Smooth muscle cell (in vitro differentiated cells): ENCODE measurements around the gene TXNRD2. TPM values are rescaled to one million over a fixed set of nuclear protein-coding genes. Genes with fewer than 3 reads are reported as not detected.

Experiments used
- DNase-seq: peaks from one replicate; lab custom pipeline; 2025; ENCODE audit not compliant: unreplicated experiment; lab: John Stamatoyannopoulos, UW
- H2AFZ ChIP-seq: fragments of 200-600 bp; sonication (generic); 2 replicates; pipeline ENCODE4 v1.6.0; 2016; ENCODE audit warnings: antibody characterized with exemption, low read depth, mild to moderate bottlenecking
- H3F3A ChIP-seq: fragments of 200-600 bp; sonication (generic); 2 replicates; pipeline ENCODE4 v1.6.0; 2017; ENCODE audit warnings: antibody characterized with exemption, low read depth
- H3K27ac ChIP-seq: fragments of 200-600 bp; sonication (generic); 2 replicates; pipeline ENCODE4 v1.5.1; 2016; ENCODE audit warnings: low read depth, mild to moderate bottlenecking
- H3K27me3 ChIP-seq: fragments of 200-600 bp; sonication (generic); 2 replicates; pipeline ENCODE4 v1.6.1; 2016; ENCODE audit warnings: low read depth, mild to moderate bottlenecking
- H3K36me3 ChIP-seq: fragments of 200-600 bp; sonication (generic); 2 replicates; pipeline ENCODE4 v1.5.1; 2016; ENCODE audit warnings: low read depth
- H3K4me1 ChIP-seq: fragments of 200-600 bp; sonication (generic); 2 replicates; pipeline ENCODE4 v1.5.1; 2016; ENCODE audit warnings: low read depth
- H3K4me2 ChIP-seq: fragments of 200-600 bp; sonication (generic); 2 replicates; pipeline ENCODE4 v1.6.0; 2016; ENCODE audit warnings: mild to moderate bottlenecking
- H3K4me3 ChIP-seq: fragments of 200-600 bp; sonication (generic); 2 replicates; pipeline ENCODE4 v1.5.1; 2016; ENCODE audit warnings: mild to moderate bottlenecking
- H3K79me2 ChIP-seq: fragments of 200-600 bp; sonication (generic); 2 replicates; pipeline ENCODE4 v1.6.0; 2016; ENCODE audit warnings: low read depth, mild to moderate bottlenecking
- H3K9ac ChIP-seq: fragments of 200-600 bp; sonication (generic); 2 replicates; pipeline ENCODE4 v1.6.0; 2016; ENCODE audit warnings: low read depth
- H3K9me3 ChIP-seq: fragments of 200-600 bp; sonication (generic); replicated peaks from 2 replicates; pipeline ENCODE4 v1.5.1; 2016; ENCODE audit warnings: low read depth
- H4K20me1 ChIP-seq: fragments of 200-600 bp; sonication (generic); 2 replicates; pipeline ENCODE4 v1.6.0; 2016; ENCODE audit warnings: low read depth
- WGBS: methylation state at CpG from one replicate; pipeline ENCODE4 v1.1.7; 2016; ENCODE audit warnings: low lambda C conversion rate; 5-methylcytosine and 5-hydroxymethylcytosine counted together
- polyA plus RNA-seq: library from polyadenylated mRNA; unstranded; fragments of >200 nt; fragmentation: Nextera tagmentation; extraction: Ambion mirVana; gene quantifications from 2 replicates; pipeline ENCODE4 v1.2.1, GENCODE V29; 2016
- total RNA-seq: library from RNA; depleted of rRNA; stranded (reverse); fragments of >200 nt; gene quantifications from 2 replicates; pipeline ENCODE4 v1.2.3, GENCODE V29; 2014
- TF ChIP-seq, protein P1 (sequence below): fragments of 200-600 bp; sonication (generic); IDR thresholded peaks from 2 replicates; pipeline ENCODE4 v1.5.1; 2017; ENCODE audit warnings: borderline replicate concordance, mild to moderate bottlenecking, antibody characterized with exemption; ENCODE audit not compliant: insufficient read depth, poor library complexity, severe bottlenecking

The TXNRD2 gene
- total and polyA plus RNA-seq, 2 experiments from 2014 or later: 3.2 TPM; not detected in 1

- Histone ChIP-seq H4K20me1 (no peaks in the 10 kb centered on the region), H3K4me3 (no peak overlapping the region), H3K79me2 (no peaks in the 10 kb centered on the region), H3K9ac (no peak overlapping the region), H3K27me3 (no peaks in the 10 kb centered on the region), H3K4me1 (peaks cover 6% of the 10 kb centered on the region), H3K9me3 (no peaks in the 10 kb centered on the region), H2AFZ (no peak overlapping the region), H3K27ac (no peak overlapping the region), H3K36me3 (no peaks in the 10 kb centered on the region), H3K4me2 (no peak overlapping the region), H3F3A (no peaks in the 10 kb centered on the region)
- peak; percentile 37 for DNase-seq
- TF ChIP-seq, protein P1, sequence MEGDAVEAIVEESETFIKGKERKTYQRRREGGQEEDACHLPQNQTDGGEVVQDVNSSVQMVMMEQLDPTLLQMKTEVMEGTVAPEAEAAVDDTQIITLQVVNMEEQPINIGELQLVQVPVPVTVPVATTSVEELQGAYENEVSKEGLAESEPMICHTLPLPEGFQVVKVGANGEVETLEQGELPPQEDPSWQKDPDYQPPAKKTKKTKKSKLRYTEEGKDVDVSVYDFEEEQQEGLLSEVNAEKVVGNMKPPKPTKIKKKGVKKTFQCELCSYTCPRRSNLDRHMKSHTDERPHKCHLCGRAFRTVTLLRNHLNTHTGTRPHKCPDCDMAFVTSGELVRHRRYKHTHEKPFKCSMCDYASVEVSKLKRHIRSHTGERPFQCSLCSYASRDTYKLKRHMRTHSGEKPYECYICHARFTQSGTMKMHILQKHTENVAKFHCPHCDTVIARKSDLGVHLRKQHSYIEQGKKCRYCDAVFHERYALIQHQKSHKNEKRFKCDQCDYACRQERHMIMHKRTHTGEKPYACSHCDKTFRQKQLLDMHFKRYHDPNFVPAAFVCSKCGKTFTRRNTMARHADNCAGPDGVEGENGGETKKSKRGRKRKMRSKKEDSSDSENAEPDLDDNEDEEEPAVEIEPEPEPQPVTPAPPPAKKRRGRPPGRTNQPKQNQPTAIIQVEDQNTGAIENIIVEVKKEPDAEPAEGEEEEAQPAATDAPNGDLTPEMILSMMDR: peak; percentile 97
- WGBS: 74% methylated on average over 24 of the region's 25 CpGs
These were observed 29.1 kb upstream of the TXNRD2 start for GRCh38 chr22:19970479-19971275.

DNA sequence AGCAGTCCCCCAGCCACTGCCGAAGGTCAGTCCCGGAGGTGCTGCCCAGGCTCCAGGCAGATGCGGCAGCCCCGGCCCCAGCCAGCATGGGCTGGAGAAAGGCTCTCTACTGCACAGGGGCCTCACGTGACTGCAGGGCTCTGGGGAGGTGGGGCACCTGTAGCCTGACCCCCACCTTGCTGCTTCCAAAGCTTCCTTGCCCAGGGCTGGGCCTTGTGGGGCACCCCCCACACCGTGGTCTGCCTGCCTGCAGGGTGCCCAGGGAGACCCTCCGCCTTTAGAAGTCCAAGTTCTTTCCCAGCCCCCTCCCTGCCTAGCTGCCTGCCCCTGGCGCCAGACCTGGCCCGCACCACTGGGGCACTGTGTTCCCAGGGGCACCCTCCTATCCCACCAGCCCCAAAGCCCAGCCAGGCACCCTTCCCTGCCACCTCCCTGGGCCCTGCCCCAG, 28.4 kb upstream of the TXNRD2 start:
- no peaks in the 10 kb centered on the region for H3K9me3 ChIP-seq
- peaks cover 5% of the 10 kb centered on the region for H3K4me1 ChIP-seq
- H4K20me1 ChIP-seq: no peaks in the 10 kb centered on the region
- DNase-seq: no peak
- H2AFZ ChIP-seq: no peak overlapping the region
- H3K79me2 ChIP-seq: no peaks in the 10 kb centered on the region
- H3K4me2 ChIP-seq: no peak overlapping the region
- no peaks in the 10 kb centered on the region for H3K36me3 ChIP-seq
- H3F3A ChIP-seq: no peaks in the 10 kb centered on the region
- H3K9ac ChIP-seq: no peak overlapping the region
- no peaks in the 10 kb centered on the region for H3K27me3 ChIP-seq
- TF ChIP-seq, protein P1: no peak
- H3K27ac ChIP-seq: no peak overlapping the region
- WGBS: 78% methylated on average over 9 of the region's 9 CpGs
- H3K4me3 ChIP-seq: no peak overlapping the region

- H3K4me1 ChIP-seq: no peaks in the 10 kb centered on the region
- no peak overlapping the region for H3K4me2 ChIP-seq
- H3K36me3 ChIP-seq: no peaks in the 10 kb centered on the region
- H4K20me1 ChIP-seq: no peaks in the 10 kb centered on the region
- no peak overlapping the region for H3K9ac ChIP-seq
- no peak overlapping the region for H3K27ac ChIP-seq
- no peaks in the 10 kb centered on the region for H3K79me2 ChIP-seq
- TF ChIP-seq, protein P1: no peak
- H3K27me3 ChIP-seq: no peaks in the 10 kb centered on the region
- no peak overlapping the region for H3K4me3 ChIP-seq
- no peaks in the 10 kb centered on the region for H3K9me3 ChIP-seq
- 97% methylated on average over 11 of the region's 11 CpGs for WGBS
- H2AFZ ChIP-seq: no peak overlapping the region
- no peaks in the 10 kb centered on the region for H3F3A ChIP-seq
- no peak for DNase-seq
These were observed 27.7 kb upstream of the TXNRD2 start for GRCh38 chr22:19969141-19969928.
